ENCODE data around the gene GABARAPL1.
"Not testable (repeated sequence)": the region's sequence is repeated elsewhere in the genome, so short reads cannot be mapped to it uniquely, and the experiment has no call there.

Gene GABARAPL1

GRCh38 chr12:10186299-10186698 is 26.4 kb upstream of the GABARAPL1 start:
- no peak for TF ChIP-seq CTCF (IDR thresholded peaks at IDR 0.05; ENCODE audit: insufficient read depth, low read depth, low read length, missing control alignments)
- no peak overlapping the region for H3K4me3 ChIP-seq (ENCODE audit: low read depth, low read length)
- peak; percentile 42 for DNase-seq (ENCODE audit: low read depth)

- H3K4me3 ChIP-seq (ENCODE audit: low read depth, low read length); DNase-seq (ENCODE audit: low read depth): not testable (repeated sequence)
These were observed 25.7 kb upstream of the GABARAPL1 start for GRCh38 chr12:10186958-10187357.

- TF ChIP-seq CTCF (IDR thresholded peaks at IDR 0.05; ENCODE audit: insufficient read depth, low read depth, low read length, missing control alignments) = no peak
- H3K4me3 ChIP-seq (ENCODE audit: low read depth, low read length) = no peak overlapping the region
- DNase-seq (ENCODE audit: low read depth) = no peak
These were observed 23.0 kb upstream of the GABARAPL1 start for GRCh38 chr12:10189653-10190052.

GRCh38 chr12:10190558-10191388 is 21.9 kb upstream of the GABARAPL1 start:
- DNase-seq (ENCODE audit: low read depth) = peak; percentile 78

GRCh38 chr12:10191865-10192264 is 20.8 kb upstream of the GABARAPL1 start:
- no peak for TF ChIP-seq CTCF (IDR thresholded peaks at IDR 0.05; ENCODE audit: insufficient read depth, low read depth, low read length, missing control alignments)
- H3K4me3 ChIP-seq (ENCODE audit: low read depth, low read length) = no peak overlapping the region
- no peak for DNase-seq (ENCODE audit: low read depth)

More at GRCh38 chr12:10190558-10191388, 21.9 kb upstream of the GABARAPL1 start:
- TF ChIP-seq CTCF (IDR thresholded peaks at IDR 0.05; ENCODE audit: insufficient read depth, low read depth, low read length, missing control alignments) = peak; percentile 92
- no peak overlapping the region for H3K4me3 ChIP-seq (ENCODE audit: low read depth, low read length)

GRCh38 chr12:10194160-10194670 is 18.5 kb upstream of the GABARAPL1 start:
- H3K4me3 ChIP-seq (ENCODE audit: low read depth, low read length) = no peak overlapping the region
- no peak for TF ChIP-seq CTCF (IDR thresholded peaks at IDR 0.05; ENCODE audit: insufficient read depth, low read depth, low read length, missing control alignments)
- DNase-seq (ENCODE audit: low read depth) = no peak

- no peak for TF ChIP-seq CTCF (IDR thresholded peaks at IDR 0.05; ENCODE audit: insufficient read depth, low read depth, low read length, missing control alignments)
- peak; percentile 79 for DNase-seq (ENCODE audit: low read depth)
- H3K4me3 ChIP-seq (ENCODE audit: low read depth, low read length) = no peak overlapping the region
These were observed 16.5 kb upstream of the GABARAPL1 start for GRCh38 chr12:10196210-10196609.
